GM12873 (cell line): ENCODE measurements around the gene KLHDC8B.

ENCODE experiments used
- TF ChIP-seq, protein P1 (sequence below): IDR thresholded peaks from 2 replicates; pipeline ENCODE4 v1.5.1; 2012; ENCODE audit warnings: low read depth, mild to moderate bottlenecking, moderate library complexity, low read length, control low read depth; ENCODE audit not compliant: insufficient read depth; ENCODE audit errors: missing control alignments

The KLHDC8B gene

GRCh38 chr3:49174397-49174985 is 3.1 kb downstream of the KLHDC8B start:
- TF ChIP-seq, protein P1, sequence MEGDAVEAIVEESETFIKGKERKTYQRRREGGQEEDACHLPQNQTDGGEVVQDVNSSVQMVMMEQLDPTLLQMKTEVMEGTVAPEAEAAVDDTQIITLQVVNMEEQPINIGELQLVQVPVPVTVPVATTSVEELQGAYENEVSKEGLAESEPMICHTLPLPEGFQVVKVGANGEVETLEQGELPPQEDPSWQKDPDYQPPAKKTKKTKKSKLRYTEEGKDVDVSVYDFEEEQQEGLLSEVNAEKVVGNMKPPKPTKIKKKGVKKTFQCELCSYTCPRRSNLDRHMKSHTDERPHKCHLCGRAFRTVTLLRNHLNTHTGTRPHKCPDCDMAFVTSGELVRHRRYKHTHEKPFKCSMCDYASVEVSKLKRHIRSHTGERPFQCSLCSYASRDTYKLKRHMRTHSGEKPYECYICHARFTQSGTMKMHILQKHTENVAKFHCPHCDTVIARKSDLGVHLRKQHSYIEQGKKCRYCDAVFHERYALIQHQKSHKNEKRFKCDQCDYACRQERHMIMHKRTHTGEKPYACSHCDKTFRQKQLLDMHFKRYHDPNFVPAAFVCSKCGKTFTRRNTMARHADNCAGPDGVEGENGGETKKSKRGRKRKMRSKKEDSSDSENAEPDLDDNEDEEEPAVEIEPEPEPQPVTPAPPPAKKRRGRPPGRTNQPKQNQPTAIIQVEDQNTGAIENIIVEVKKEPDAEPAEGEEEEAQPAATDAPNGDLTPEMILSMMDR: no peak

GRCh38 chr3:49175530-49175929 is 4.1 kb downstream of the KLHDC8B start:
- TF ChIP-seq, protein P1: no peak

GRCh38 chr3:49177073-49177472 is 5.7 kb downstream of the KLHDC8B start:
- TF ChIP-seq, protein P1: no peak

GRCh38 chr3:49180116-49180515 is 8.7 kb downstream of the KLHDC8B start:
- TF ChIP-seq, protein P1: no peak

- TF ChIP-seq, protein P1: no peak
Observed at GRCh38 chr3:49181351-49181750, 10.0 kb downstream of the KLHDC8B start.

GRCh38 chr3:49182682-49183081 is 11.3 kb downstream of the KLHDC8B start:
- TF ChIP-seq, protein P1: no peak

DNA sequence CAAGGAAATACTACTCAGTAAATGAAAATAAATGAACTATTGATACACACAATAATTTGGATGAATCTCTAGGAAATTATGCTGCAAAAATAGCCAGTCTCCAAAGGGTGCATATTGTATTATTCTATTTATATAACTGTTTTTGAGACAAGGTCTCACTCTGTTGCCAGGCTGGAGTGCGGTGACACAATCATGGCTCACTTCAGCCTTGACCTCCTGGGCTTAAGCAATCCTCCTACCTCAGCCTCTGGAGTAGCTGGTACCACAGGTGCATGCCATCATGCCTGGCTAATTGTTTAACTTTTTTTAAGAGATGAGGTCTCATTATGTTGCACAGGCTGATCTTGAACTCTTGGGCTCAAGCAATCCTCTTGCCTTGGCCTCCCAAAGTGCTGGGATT is 12.5 kb downstream of the KLHDC8B start:
- TF ChIP-seq, protein P1: no peak
